Left renal cortex interstitium (tissue), 4 donors: ENCODE results near the gene TFIP11. TPM values are rescaled to one million over a fixed set of nuclear protein-coding genes. Genes with fewer than 3 reads are reported as not detected.

Experiments used
- DNase-seq, 4 donors: peaks; one replicate each; pipeline ENCODE4 v3.0.0-alpha.2; 2013; ENCODE audit warnings: low read depth in 4 of 4, low spot score in 2 of 4, missing footprints in 1 of 4
- polyA plus RNA-seq, 4 donors: library from polyadenylated mRNA; unstranded; fragments of 120-200 nt; gene quantifications; one replicate each; pipeline ENCODE4 v1.2.1, GENCODE V29; 2013; ENCODE audit not compliant: insufficient read length in 4 of 4

TFIP11 gene
- polyA plus RNA-seq, 4 donors, result 42.9 to 45.2 (median 44.5) TPM

DNA sequence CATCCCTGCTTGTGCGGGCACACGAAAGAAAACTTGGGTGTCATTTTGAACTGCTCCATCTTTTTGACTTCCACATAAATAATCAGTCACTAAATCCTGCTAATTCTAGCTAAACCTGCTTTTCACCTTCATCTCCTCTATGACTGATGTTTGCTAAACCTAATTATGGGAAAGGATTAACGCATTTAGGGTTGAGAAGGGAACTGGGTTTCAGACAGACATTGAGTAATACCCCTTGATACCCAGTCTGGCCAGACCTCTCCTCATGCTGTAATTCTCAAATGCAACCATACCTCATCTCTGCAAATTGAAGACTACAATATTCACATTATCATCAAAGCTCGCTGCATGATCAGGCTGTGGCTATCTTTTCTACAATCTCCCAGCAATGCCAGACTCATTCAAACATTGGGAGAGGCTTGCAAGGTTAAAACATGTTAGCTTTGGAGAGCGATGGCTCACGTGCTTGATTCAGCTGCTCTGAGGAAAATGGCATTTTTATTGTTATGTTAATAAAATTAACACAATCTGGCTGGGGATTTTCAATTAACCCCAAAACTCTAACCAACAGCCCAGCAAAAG, 31.1 kb downstream of the TFIP11 start:
- no peak for DNase-seq

DNA sequence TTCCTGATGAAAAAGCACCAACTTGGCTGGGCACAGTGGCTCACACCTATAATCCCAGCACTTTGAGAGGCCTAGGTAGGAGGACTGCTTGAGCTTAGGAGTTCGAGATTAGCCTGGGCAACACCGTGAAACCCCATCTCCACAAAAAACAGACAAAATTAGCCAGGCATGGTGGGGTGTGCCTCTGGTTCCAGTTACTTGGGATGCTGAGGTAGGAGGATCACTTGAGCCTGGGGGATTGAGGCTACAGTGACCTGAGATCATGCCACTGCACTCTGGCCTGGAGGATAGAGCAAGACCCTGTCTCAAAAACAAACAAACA, 31.7 kb downstream of the TFIP11 start:
- no peak for DNase-seq

DNA sequence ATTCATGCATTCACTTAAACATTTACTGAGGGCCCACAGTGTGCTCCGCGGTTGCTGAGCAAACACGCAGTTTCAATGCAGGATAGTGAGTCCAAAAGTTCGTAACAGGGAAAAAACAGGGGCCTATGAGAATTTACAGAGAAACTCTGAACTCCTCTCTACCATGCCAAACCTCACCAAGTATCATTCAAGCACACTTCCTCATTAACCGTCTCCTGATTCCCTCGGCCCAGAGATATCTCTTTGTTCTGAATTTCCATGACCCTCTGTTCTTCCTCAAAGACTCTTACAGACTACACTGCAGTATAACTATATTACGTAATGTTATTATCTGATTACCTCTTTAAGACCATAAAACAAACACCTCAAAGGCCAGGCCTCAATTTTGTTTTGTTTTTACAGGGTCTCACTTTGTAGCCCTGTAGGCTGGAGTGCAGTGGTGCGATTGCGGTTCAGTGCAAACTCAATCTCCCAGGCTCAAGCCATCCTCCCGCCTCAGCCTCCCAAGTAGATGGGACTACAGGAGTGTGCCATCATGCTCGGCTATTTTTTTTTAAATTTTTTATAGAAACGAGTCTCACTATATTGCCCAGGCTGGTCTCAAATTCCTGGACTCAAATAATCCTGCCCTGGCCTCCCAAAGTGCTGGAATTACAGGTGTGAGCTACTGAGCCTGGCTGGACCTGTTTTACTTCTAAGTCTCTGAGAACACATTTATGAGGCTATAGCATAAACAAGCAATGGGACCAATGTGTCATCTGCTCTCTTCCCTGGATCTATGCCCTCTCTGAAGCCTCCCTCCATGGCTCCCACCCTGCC, 32.3 kb downstream of the TFIP11 start:
- no peak for DNase-seq

DNA sequence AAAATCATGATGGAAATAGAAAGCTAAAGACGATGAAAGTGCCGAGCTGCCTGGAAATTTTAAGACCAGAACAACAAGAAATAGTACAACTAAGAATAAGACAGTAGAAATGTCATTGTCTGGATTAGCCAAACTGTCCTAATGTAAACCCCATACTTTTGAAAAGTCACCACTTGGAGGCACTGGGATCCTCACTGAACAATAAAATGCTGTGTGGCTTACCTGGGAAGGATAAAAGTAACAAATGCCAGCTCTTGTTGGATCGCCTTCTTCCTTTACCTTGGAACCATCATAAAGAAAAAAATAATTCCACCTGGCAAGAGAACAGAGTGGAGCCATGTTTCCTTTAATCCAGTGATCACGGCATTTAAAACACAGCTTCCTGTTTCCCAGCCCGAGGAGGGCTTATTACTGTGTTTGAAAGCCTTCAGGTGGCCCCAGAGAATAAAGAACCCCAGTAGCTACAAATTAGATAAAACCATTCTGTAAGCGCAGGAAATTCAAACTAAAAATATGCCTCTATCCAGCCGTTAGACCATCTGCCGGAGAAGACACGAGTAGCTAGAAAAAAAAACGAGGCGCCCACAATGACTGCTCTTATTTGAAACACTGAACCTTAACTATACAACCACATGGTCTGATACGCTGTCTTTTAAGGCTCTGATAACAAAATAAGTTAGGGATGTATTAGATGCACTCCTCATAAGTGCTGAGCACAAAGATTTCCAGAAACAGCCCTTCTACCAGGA, 33.1 kb downstream of the TFIP11 start:
- DNase-seq, result no peak

DNA sequence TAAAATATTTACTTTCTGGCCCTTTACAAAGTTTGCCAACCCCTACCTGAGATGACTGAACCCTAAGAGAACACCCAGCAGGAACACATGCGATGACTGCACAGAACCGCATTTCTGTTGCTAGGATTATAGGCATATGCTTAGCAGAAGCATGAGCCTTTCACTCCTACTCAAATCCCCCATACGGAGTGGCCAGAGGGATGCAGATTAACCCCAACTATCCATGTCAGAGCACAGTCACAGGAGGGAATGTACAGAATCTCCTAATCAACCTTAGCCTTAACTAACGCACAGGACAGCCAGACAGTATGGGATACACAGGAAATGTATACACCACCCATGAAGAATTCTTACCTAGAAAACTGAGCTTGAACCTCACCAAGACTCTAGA, 34.9 kb downstream of the TFIP11 start:
- no peak for DNase-seq

DNA sequence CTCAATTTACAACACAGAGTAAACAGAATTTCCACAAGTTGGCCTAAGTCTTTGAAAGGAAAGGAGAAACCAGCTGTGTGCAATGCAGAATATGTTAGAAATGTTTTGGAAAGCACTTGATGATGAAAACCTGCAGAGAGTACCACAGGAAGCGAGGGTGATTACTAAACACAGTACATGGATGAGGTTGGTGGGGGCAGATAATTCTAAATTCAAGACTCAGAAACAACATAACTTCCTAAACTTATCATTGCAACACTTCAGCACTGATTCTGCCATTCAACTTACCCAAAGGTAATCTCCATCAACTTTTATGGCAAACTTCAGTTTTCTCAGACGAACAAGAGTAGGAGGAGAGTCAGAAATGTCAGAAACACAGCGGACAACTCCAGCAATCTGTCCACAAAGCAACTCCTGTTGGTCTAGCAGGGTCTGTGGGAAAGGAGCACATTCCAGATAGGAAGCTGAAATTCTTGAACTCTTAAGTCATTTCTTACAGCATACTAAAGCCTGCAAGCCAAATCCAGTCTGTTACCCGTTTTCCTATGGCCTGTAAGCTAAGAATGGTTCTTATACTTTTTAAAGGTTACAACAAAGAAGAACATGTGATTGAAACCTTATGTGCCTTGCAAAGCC, 35.5 kb downstream of the TFIP11 start:
- DNase-seq, result no peak

DNA sequence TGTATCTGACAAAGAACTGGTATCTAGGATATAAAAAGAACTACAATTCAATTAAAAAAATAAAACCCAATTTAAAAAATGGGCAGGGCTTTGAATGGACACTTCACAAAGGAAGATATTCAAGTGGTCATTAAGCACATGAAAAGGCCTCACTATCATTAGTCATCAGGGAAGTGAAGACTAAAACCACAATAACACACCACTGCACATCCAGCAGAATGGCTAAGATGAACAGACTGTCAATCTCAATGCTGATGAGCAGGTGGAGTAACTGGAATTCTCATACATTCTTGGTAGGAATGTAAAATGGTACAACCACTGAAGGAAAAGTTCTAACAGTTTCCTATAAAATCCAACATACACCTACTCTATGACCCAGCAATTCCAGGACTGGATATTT, 37.6 kb downstream of the TFIP11 start:
- DNase-seq, result no peak

DNA sequence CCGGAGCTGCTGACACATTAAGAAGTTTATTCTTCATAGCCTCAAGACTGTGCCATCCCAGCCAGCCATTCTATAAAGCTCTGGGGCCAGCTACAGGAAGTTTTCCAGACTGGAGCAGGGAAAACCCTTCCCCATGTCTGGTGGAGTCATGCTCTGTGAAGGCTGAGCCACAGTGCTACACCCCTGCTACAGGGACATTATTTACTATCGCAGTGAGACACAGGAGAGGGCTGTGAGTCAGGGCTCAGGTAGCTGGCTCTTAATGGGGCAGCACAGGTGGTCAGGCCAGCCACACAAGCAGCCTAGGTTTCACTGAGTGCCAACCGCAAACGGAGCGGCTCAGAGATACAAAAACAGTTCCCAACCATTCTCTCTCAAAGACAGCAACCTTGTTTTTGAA, 40.8 kb downstream of the TFIP11 start:
- no peak for DNase-seq

DNA sequence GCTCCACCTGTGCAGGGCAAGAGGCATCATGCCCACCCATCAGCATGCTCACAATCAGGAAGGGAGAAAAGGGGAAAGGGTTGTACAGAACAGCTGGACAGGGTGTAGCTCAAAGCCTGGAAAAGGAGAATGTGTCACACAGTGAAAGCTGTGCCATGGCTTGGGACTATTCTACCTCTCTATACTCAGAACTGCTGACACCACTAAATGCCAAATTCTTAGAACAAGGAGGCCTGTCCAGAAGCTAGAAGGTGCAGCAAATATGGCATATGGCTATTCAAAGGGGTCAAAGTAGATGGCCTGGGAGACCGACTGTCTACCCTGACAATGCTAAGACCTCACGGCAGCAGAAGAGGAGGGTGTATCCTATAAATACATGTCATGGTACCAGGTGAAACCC, 41.5 kb downstream of the TFIP11 start:
- DNase-seq, result no peak

DNA sequence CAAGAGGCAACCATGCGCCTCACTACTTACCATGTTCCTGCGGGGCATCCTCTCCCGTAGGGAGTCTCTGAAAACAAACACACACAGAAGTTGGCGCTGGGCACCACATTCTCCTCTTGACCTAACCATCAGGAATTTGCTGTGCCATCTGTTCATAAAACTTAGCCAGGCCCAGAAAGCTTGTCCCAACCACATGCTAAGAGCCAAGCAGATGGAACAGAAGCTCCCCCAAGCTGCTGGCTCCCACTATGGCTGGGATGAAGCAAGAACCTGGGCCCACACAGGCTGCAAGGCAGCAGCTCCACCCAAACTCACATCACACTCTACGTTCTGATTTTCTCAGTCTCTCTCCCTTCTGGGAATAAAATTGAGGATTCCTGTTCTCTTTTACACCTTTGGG, 46.1 kb downstream of the TFIP11 start:
- DNase-seq, result no peak

DNA sequence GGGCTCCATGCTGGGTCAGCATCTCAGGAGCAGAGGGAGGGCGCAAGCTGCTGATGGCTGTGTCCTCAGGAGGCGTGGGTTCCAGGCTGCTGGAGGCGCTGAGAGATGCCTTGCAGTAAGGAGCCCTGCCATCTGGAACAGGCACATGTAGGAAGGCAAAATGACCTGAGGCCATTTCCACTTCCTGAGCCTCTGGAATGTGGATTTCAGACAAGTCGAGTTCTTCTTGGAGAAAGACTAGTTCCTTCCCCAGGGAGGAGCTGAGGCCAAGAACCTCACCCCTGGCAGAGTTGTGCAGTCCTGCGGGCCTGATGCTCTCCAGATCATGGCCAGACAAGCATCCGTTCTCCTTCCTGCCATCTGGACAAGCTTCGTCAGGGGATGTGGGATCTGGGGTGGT, 48.0 kb downstream of the TFIP11 start:
- no peak for DNase-seq

DNA sequence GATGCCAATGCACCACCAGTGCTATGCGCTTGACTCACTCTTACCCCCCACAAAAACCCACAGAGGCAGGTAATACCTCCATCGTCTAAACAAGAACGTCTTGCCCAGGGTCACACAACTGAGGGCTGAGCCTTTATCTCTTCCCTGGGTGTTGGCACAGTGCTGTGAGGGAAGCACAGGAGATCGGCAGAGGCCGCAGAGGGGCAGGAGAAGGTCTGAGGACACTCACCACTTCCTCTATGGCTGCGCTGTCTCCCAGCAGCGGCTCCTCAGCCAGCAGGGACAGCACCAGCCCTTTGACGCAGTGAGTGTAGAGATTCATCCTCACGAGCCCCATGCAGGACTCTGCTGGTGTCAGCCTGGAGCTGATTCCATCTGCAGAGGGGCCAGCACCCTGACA, 48.6 kb downstream of the TFIP11 start:
- no peak for DNase-seq

DNA sequence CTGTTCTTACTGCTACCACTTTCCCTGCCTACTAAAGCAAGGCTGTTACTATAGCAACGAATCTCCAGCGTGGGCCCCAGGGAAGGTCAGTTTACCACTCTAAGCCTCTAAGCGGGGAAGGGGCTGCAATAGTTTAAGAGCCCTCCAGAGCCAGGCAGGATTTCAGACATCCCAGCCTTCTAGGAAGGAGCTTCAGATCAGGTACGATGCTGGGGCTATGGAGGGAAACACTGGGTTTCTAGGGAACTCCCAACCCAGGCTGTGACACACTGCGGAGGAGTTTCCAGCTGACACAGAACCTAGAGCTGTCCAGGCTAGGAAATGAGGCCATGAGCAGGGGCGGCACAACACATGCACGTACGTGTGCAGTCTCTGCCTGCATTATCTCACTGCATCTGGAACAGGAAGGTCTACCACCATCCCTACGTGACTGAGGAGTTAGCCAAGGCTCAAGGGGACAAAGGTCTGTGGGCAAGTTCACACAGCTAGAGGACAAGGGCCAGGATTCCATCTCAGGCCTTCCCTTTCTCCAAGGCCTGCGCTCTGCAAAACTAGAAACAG, 49.1 kb downstream of the TFIP11 start:
- DNase-seq, result peak in 3 of 4 donors; percentile 45 to 59 (median 51)

DNA sequence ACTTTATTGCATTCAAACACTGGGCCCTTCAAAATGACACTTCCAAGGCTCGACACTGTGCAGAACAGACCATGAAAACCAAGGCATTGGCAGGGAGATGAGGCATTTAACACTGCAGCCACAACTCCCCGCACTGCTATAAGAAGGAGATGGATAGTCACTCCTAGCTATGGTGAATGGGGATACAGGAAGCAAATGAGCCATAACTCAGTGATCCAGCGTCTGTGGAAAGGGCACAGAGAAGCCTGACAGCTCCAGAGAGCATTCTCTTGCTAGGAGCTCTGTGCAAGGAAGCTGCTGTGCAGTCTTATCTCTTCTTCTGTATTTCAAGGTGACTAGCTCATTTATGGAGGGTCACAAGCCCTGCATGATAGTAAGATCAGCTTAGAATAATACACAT, 49.6 kb downstream of the TFIP11 start:
- peak in 1 of 4 donors; percentile 23 for DNase-seq

DNA sequence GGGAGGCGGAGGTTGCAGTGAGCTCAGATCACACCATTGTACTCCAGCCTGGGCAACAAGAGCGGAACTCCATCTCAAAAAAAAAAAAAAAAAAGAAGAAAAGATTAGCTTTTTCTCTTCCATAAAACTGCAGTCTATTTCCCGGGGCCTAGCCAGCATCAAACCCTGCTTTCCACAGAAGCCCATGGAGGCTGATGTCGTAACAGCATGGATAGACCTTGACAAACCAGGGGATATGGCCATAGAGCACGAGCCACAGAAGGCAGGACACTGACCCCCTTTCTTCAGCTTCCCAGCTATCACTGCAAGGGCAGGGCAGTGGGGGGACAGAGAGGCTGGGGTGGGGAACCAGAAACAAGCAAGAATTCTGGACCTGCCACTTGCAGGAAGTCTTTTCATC, 50.2 kb downstream of the TFIP11 start:
- no peak for DNase-seq

DNA sequence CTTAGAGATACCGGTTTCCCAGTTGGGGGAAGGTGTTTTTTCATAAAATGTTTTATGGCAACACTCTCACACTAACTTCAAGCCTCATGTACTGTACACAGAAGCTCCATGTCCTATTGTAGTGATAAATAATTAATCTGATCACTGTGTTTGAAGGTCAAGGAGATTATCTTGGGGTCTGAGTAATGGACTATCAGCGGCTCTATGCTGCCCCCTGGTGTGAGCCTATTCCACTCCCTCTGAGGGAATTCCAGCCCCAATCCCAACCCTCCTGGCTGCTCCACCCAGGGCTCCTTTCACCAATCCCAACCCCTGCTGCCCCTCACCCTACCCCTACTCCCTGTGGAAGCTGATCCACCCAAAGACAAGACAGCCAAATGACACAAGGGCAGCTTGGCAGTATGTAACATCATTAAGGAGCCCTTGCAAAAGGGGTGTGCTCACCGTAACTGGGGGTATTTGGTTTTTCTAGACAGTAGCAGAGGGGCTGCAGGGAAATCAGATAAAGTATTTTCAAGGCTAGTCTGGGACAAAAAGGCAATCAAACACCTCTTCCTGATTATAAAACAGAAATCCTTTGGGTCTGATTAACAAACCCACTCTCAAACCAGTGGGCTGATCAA, 51.0 kb downstream of the TFIP11 start:
- no peak for DNase-seq

DNA sequence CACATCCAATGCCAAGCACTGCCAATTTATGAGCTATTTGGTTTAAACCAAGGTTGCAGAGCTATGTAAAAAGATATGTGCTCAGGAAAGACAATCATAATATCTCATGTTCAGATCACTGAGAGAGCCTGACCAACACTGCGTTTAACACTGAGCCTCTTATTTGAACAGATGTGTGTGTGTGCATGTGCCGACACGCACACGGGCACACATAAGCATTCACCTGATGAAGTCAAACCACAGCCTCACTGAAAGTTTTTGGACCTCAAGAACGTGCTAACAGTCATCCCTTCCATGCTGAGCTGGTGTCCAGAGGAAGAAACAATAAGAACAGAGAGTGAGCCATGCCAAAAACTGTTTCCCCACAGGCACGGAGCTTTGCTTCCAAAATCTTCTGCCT, 52.1 kb downstream of the TFIP11 start:
- no peak for DNase-seq

DNA sequence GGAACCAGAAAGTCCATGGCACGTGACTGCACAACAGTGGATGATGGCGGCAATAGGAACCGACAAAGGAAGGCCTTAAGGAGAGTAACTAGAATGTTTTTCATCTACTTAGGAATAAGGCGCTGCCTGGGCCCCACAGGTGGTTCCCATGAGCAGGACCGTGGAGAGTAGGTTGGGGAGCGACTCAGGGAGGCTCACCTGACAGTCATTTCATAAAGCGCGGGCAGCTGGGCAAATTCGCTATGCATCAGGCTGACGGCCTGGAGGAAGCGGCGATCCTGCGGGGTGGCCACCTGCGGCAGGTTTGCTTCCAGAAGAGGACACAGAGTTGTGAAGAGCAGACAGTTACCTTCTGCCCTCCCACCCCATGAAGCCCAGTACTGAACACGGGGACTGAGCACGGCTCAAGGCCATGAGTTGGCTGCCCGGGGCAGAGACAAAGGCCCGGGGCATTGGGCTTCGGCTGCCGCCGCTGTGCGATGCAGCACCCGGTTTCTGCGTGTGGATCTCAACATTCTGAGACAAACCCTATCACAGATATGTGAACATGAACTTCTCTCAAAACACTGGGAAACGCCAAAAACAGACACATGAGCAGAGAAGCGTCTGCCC, 54.5 kb downstream of the TFIP11 start:
- no peak for DNase-seq

DNA sequence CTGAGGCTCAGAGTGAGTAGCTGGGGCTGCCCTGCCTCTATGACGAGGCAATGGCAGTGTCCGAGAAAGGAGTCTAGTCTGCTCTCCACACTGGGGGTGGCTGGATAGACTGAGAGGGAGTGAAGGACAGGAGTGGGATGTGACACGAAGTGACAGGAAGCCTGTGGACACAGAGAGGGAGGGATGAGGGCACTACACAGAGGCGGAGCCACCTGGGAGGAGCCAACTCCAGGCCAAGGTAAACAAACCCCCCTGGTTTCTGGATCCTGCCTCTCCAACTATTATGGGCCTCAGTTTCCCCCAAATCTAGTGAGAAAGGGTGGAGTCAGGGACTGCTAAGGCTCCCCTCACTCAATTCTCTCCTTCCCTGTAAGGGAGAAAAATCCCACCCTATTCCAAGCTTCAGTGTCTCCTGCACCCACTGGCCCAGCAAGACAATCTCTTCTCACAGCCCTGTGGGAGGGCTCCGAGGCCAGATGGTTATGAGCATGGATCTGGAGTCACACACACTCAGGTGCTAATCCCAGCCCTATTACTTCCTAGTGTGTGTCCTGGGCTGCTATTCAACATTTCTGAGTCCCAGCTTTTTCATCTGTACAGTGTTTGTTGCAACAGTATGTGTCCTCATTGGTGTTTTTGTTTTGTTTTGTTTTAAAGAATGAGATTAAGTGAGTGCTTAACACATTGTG, 58.3 kb downstream of the TFIP11 start:
- DNase-seq, result no peak

DNA sequence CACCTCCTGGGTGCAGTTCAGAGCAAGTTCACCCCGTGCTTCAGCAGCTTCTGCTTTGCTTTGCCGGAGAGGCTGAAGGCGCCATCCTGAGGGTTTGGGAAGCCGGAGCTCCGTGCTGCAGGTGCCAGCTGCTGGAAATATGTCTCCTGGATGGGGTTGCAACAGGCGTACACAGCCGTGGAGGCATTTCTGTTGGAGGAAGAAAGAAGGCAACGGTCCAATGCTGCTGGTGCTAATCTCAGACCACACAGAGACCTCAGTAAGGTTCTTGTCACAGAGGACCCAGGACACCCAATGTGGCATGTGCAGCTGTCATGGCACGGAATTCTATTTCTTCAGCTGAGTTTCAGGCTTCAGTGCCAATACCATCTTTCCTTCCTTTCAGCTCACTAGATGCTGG, 59.1 kb downstream of the TFIP11 start:
- no peak for DNase-seq
